Measurements from ENCODE around the gene GGT7. TPM values are rescaled to one million over a fixed set of nuclear protein-coding genes. Genes with fewer than 3 reads are reported as not detected.

The GGT7 gene
- total RNA-seq, 4 donors from 2014 or later: 8.5 to 13.2 (median 11.2) TPM

GRCh38 chr20:34891166-34892062, 18.8 kb upstream of the GGT7 start:
- peak; percentile 88 for ATAC-seq (ENCODE audit: low FRiP score)
- no peak for TF ChIP-seq CTCF (IDR thresholded peaks at IDR 0.05)
- DNase-seq (ENCODE audit: low spot score): no peak

GRCh38 chr20:34888468-34888867, 15.8 kb upstream of the GGT7 start:
- DNase-seq (ENCODE audit: low spot score): no peak
- ATAC-seq (ENCODE audit: low FRiP score): no peak
- no peak for TF ChIP-seq CTCF (IDR thresholded peaks at IDR 0.05)

GRCh38 chr20:34887023-34887422, 14.4 kb upstream of the GGT7 start:
- no peak for DNase-seq (ENCODE audit: low spot score)
- TF ChIP-seq CTCF (IDR thresholded peaks at IDR 0.05): no peak
- ATAC-seq (ENCODE audit: low FRiP score): no peak

GRCh38 chr20:34886122-34886521, 13.5 kb upstream of the GGT7 start:
- DNase-seq (ENCODE audit: low spot score): no peak
- ATAC-seq (ENCODE audit: low FRiP score): no peak
- TF ChIP-seq CTCF (IDR thresholded peaks at IDR 0.05): no peak

GRCh38 chr20:34884260-34884659, 11.6 kb upstream of the GGT7 start:
- ATAC-seq (ENCODE audit: low FRiP score): no peak

GRCh38 chr20:34883809-34884208, 11.2 kb upstream of the GGT7 start:
- TF ChIP-seq CTCF (IDR thresholded peaks at IDR 0.05): no peak
- ATAC-seq (ENCODE audit: low FRiP score): no peak
- no peak for DNase-seq (ENCODE audit: low spot score)

More at GRCh38 chr20:34884260-34884659, 11.6 kb upstream of the GGT7 start:
- TF ChIP-seq CTCF (IDR thresholded peaks at IDR 0.05): no peak
- DNase-seq (ENCODE audit: low spot score): no peak

All from omental fat pad (tissue), 4 donors.